ENCODE measurements around the gene PALM3.

PALM3 gene

GRCh38 chr19:14078411-14078810 lies 16.5 kb upstream of the PALM3 start:
- H3K4me3 ChIP-seq (ENCODE audit: insufficient read length, low read depth) = no peak overlapping the region

DNA sequence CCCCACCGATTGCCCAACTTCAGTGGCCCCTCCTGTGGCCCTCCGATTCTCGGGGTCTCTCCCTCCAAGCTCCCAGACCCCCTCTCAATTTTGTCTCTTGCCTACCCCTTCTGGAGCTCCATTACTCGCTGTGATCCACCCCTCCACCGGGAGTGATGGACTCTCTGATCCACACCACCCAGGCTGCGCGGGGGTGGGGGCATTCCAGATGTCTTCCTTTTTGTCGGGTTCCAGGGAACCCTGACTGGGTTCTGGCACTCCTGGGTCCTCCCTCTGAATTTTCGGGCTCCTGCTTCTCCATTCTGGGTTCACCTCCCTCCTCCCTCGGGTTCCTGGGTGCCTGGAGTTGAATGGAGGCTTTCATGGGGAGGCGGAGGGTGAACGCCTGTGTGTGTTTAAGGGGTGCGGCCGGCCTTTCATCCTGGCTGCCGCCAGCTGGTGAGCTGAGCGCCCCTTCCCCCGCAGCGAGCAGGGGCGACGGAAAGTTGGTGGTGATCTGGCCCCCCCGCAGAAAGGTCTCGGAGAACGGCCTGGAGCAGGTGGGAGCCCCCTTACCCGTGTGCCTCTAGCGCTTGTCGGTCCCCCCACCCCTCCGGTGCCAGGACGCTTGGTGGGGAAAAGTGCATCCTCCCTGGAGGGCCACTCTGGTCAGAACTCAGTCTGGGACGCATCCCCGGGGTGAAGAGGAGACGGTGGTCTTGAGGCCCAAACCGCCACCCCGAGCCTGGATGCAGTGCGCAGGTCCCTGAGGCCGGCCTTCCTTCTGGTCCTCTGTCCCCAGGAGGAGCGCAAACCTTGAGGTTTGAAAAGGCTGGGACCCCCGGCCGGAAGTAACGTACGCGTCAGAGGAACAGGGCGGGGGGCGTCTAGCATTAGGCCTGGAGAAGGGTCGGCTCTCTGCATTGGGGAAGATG lies 12.3 kb upstream of the PALM3 start:
- Histone ChIP-seq H3K4me3 (ENCODE audit: insufficient read length, low read depth) (peak overlapping the region; percentile 61), H3K9ac (ENCODE audit: insufficient read length, low read depth) (peak overlapping the region; percentile 82), H3K27me3 (ENCODE audit: insufficient read depth, insufficient read length) (peaks cover 36% of the 10 kb centered on the region), H3K9me3 (ENCODE audit: insufficient read depth, low read length) (peaks cover 9% of the 10 kb centered on the region; the same call in 1 of the 2 replicates), H3K4me1 (ENCODE audit: insufficient read depth, insufficient read length) (peaks cover 14% of the 10 kb centered on the region), H3K36me3 (ENCODE audit: insufficient read depth, insufficient read length, low read length) (no peaks in the 10 kb centered on the region)
- TF ChIP-seq SUZ12 (IDR thresholded peaks at IDR 0.05; ENCODE audit: extremely low read depth, insufficient read depth, insufficient read length) (no peak), YY1 (IDR thresholded peaks at IDR 0.05; ENCODE audit: insufficient read depth, insufficient read length) (no peak), ZNF274 (IDR thresholded peaks at IDR 0.05; ENCODE audit: low read depth, low read length) (no peak)
- DNase-seq (ENCODE audit: low read depth, low spot score) = no peak

More at GRCh38 chr19:14078411-14078810, 16.5 kb upstream of the PALM3 start:
- DNase-seq (ENCODE audit: low read depth, low spot score) = no peak
- peaks cover 16% of the 10 kb centered on the region for H3K27me3 ChIP-seq (ENCODE audit: insufficient read depth, insufficient read length)
- H3K4me1 ChIP-seq (ENCODE audit: insufficient read depth, insufficient read length) = peaks cover 12% of the 10 kb centered on the region
- H3K36me3 ChIP-seq (ENCODE audit: insufficient read depth, insufficient read length, low read length) = peaks cover 4% of the 10 kb centered on the region
- no peaks in the 10 kb centered on the region; the same call in 1 of the 2 replicates for H3K9me3 ChIP-seq (ENCODE audit: insufficient read depth, low read length)
- TF ChIP-seq SUZ12 (IDR thresholded peaks at IDR 0.05; ENCODE audit: extremely low read depth, insufficient read depth, insufficient read length) (no peak), ZNF274 (IDR thresholded peaks at IDR 0.05; ENCODE audit: low read depth, low read length) (no peak), YY1 (IDR thresholded peaks at IDR 0.05; ENCODE audit: insufficient read depth, insufficient read length) (no peak)
- H3K9ac ChIP-seq (ENCODE audit: insufficient read length, low read depth) = no peak overlapping the region

DNA sequence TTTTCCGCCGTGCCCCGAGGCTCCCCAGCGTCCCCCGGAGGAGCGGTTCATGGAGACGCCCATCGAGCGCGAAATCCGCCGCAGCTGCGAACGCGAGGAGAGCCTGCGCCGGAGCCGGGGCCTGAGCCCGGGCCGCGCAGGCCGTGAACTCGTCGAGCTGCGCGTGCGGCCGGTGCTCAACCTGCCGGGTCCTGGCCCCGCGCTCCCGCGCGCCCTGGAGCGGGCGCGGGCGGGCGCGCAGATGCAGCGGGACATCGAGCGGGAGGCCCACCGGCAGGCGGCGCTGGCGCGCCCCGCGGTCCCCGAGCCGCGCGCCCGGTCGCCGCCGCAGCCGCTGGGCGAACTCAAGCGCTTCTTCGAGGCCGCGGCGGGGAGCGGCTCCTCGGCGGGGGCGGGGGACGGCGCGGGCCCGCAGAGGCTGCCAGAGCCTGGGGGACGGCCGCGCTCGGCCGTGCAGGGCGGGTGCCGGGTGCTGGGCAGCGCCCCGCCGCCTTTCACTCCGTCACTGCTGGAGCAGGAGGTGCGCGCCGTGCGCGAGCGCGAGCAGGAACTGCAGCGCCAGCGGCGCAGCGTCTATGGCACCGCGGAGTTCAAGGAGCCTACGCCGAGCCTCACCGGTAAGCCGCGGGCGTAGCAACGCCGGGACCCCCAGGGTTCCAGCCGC lies 11.5 kb upstream of the PALM3 start:
- TF ChIP-seq ZNF274 (IDR thresholded peaks at IDR 0.05; ENCODE audit: low read depth, low read length) = no peak
- Histone ChIP-seq H3K9me3 (ENCODE audit: insufficient read depth, low read length) (peaks cover 9% of the 10 kb centered on the region; the same call in 1 of the 2 replicates), H3K9ac (ENCODE audit: insufficient read length, low read depth) (peak overlapping the region; percentile 82), H3K27me3 (ENCODE audit: insufficient read depth, insufficient read length) (peaks cover 36% of the 10 kb centered on the region), H3K4me3 (ENCODE audit: insufficient read length, low read depth) (peak overlapping the region; percentile 61), H3K4me1 (ENCODE audit: insufficient read depth, insufficient read length) (peaks cover 14% of the 10 kb centered on the region), H3K36me3 (ENCODE audit: insufficient read depth, insufficient read length, low read length) (no peaks in the 10 kb centered on the region)
- no peak for DNase-seq (ENCODE audit: low read depth, low spot score)

- no peak for TF ChIP-seq SUZ12 (IDR thresholded peaks at IDR 0.05; ENCODE audit: extremely low read depth, insufficient read depth, insufficient read length)
- TF ChIP-seq ZNF274 (IDR thresholded peaks at IDR 0.05; ENCODE audit: low read depth, low read length) = no peak
- TF ChIP-seq YY1 (IDR thresholded peaks at IDR 0.05; ENCODE audit: insufficient read depth, insufficient read length) = no peak
- no peak for DNase-seq (ENCODE audit: low read depth, low spot score)
- peaks cover 14% of the 10 kb centered on the region for H3K4me1 ChIP-seq (ENCODE audit: insufficient read depth, insufficient read length)
- H3K9ac ChIP-seq (ENCODE audit: insufficient read length, low read depth) = peak within 1 kb of the TSS; percentile 82
- H3K4me3 ChIP-seq (ENCODE audit: insufficient read length, low read depth) = peak within 1 kb of the TSS; percentile 61
- peaks cover 9% of the 10 kb centered on the region; the same call in 1 of the 2 replicates for H3K9me3 ChIP-seq (ENCODE audit: insufficient read depth, low read length)
- peaks cover 36% of the 10 kb centered on the region for H3K27me3 ChIP-seq (ENCODE audit: insufficient read depth, insufficient read length)
- H3K36me3 ChIP-seq (ENCODE audit: insufficient read depth, insufficient read length, low read length) = no peaks in the 10 kb centered on the region
These were observed 10.8 kb upstream of the PALM3 start, which contains the start of gene MISP3 for GRCh38 chr19:14072535-14073260. Gene MISP3, plus strand, starts transcription at chr19:14072786. Its CDS starts 524 bp downstream, at chr19:14073310.

- Histone ChIP-seq H3K4me3 (ENCODE audit: insufficient read length, low read depth) (no peak overlapping the region), H3K4me1 (ENCODE audit: insufficient read depth, insufficient read length) (peaks cover 14% of the 10 kb centered on the region), H3K9me3 (ENCODE audit: insufficient read depth, low read length) (peaks cover 9% of the 10 kb centered on the region; the same call in 1 of the 2 replicates), H3K27me3 (ENCODE audit: insufficient read depth, insufficient read length) (peaks cover 36% of the 10 kb centered on the region), H3K36me3 (ENCODE audit: insufficient read depth, insufficient read length, low read length) (no peaks in the 10 kb centered on the region), H3K9ac (ENCODE audit: insufficient read length, low read depth) (no peak overlapping the region)
- TF ChIP-seq YY1 (IDR thresholded peaks at IDR 0.05; ENCODE audit: insufficient read depth, insufficient read length) (no peak), SUZ12 (IDR thresholded peaks at IDR 0.05; ENCODE audit: extremely low read depth, insufficient read depth, insufficient read length) (no peak), ZNF274 (IDR thresholded peaks at IDR 0.05; ENCODE audit: low read depth, low read length) (no peak)
- DNase-seq (ENCODE audit: low read depth, low spot score) = no peak
These were observed 8.6 kb upstream of the PALM3 start for GRCh38 chr19:14070268-14071050.

DNA sequence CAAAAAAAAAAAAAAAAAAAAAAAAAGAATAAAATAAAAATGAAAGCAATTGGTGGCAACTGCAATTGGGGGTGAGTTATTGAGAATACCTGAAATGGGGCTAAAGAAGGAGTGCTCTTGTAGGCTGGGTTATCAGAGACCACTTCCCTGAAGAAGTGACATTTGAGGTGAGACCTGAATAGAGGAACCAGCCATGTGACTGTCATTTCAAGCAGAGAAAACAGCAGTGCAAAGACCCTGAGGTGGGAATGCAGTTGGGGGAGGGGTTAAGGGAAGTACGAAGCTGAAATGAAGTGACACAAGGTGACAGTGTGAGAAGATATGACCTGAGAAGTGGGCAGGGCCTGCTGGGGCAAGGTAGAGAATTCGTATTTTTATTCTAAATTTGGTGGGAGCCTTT lies 4.3 kb upstream of the PALM3 start:
- peaks cover 4% of the 10 kb centered on the region for H3K4me1 ChIP-seq (ENCODE audit: insufficient read depth, insufficient read length)
- H3K4me3 ChIP-seq (ENCODE audit: insufficient read length, low read depth) = no peak overlapping the region
- no peak overlapping the region for H3K9ac ChIP-seq (ENCODE audit: insufficient read length, low read depth)
- H3K9me3 ChIP-seq (ENCODE audit: insufficient read depth, low read length) = no peaks in the 10 kb centered on the region
- no peak for TF ChIP-seq SUZ12 (IDR thresholded peaks at IDR 0.05; ENCODE audit: extremely low read depth, insufficient read depth, insufficient read length)
- TF ChIP-seq YY1 (IDR thresholded peaks at IDR 0.05; ENCODE audit: insufficient read depth, insufficient read length) = no peak
- TF ChIP-seq ZNF274 (IDR thresholded peaks at IDR 0.05; ENCODE audit: low read depth, low read length) = no peak
- peaks cover 2% of the 10 kb centered on the region for H3K27me3 ChIP-seq (ENCODE audit: insufficient read depth, insufficient read length)
- H3K36me3 ChIP-seq (ENCODE audit: insufficient read depth, insufficient read length, low read length) = no peaks in the 10 kb centered on the region
- DNase-seq (ENCODE audit: low read depth, low spot score) = no peak

Data from NT2/D1 (cell line).